Liver (tissue), 9 donors: ENCODE measurements around the gene DCPS. TPM values are rescaled to one million over a fixed set of nuclear protein-coding genes. Genes with fewer than 3 reads are reported as not detected.

ENCODE experiments used
- DNase-seq: peaks from one replicate; pipeline ENCODE4 v3.0.0-alpha.2; 2017; ENCODE audit warnings: low spot score
- H3K27ac ChIP-seq, 2 donors: one replicate each; pipeline ENCODE4 v1.7.0; 2013; ENCODE audit warnings: inconsistent platforms in 2 of 2, low read length in 2 of 2, control low read depth in 1 of 2, low read depth in 1 of 2, mild to moderate bottlenecking in 1 of 2
- H3K27me3 ChIP-seq, 4 donors: one replicate each; pipeline versions ENCODE4 v1.6.1 to v1.7.0; 2013; ENCODE audit warnings: low read length in 3 of 4, inconsistent platforms in 1 of 4, mild to moderate bottlenecking in 1 of 4, moderate library complexity in 1 of 4; ENCODE audit not compliant: control insufficient read depth in 4 of 4, insufficient read depth in 4 of 4
- H3K36me3 ChIP-seq, 4 donors: one replicate each; pipeline versions ENCODE4 v1.6.1 to v1.7.0; 2013; ENCODE audit warnings: low read length in 3 of 4, mild to moderate bottlenecking in 3 of 4, low read depth in 1 of 4, moderate library complexity in 1 of 4; ENCODE audit not compliant: control insufficient read depth in 4 of 4, insufficient read depth in 3 of 4
- H3K4me1 ChIP-seq, 4 donors: one replicate each; pipeline versions ENCODE4 v1.6.1 to v1.7.0; 2013; ENCODE audit warnings: low read length in 3 of 4, mild to moderate bottlenecking in 3 of 4, moderate library complexity in 1 of 4; ENCODE audit not compliant: control insufficient read depth in 4 of 4, insufficient read depth in 4 of 4
- H3K4me3 ChIP-seq, 3 donors: one replicate each; pipeline versions ENCODE4 v1.6.1 to v1.7.0; 2013; ENCODE audit warnings: low read length in 3 of 3, control low read depth in 1 of 3, low read depth in 1 of 3, mild to moderate bottlenecking in 1 of 3
- H3K9ac ChIP-seq, 2 donors: one replicate each; pipeline ENCODE4 v1.7.0; 2013; ENCODE audit warnings: low read length in 2 of 2, mild to moderate bottlenecking in 2 of 2, moderate library complexity in 2 of 2, control low read depth in 1 of 2, low read depth in 1 of 2
- H3K9me3 ChIP-seq, 4 donors: one replicate each; pipeline versions ENCODE4 v1.6.1 to v1.7.0; 2013; ENCODE audit warnings: low read length in 3 of 4; ENCODE audit not compliant: control insufficient read depth in 4 of 4
- EGR1 ChIP-seq, 2 donors: IDR thresholded peaks; 2 replicates each; pipeline ENCODE4 v1.6.1; 2016 to 2018; ENCODE audit warnings: antibody characterized with exemption in 2 of 2, low read depth in 2 of 2
- FOXA1 ChIP-seq: IDR thresholded peaks from 2 replicates; pipeline ENCODE4 v1.6.1; 2016; ENCODE audit warnings: antibody characterized with exemption
- FOXA2 ChIP-seq: IDR thresholded peaks from 2 replicates; pipeline ENCODE4 v1.6.1; 2016; ENCODE audit warnings: antibody characterized with exemption
- GABPA ChIP-seq, 2 donors: IDR thresholded peaks in 1 of 2; conservative IDR thresholded peaks in 1 of 2; 2 replicates each; pipeline ENCODE4 v1.6.1; 2016; ENCODE audit warnings: antibody characterized with exemption in 2 of 2, mild to moderate bottlenecking in 1 of 2, moderate library complexity in 1 of 2
- HNF4A ChIP-seq, 2 donors: conservative IDR thresholded peaks; 2 replicates each; pipeline ENCODE4 v1.6.1; 2016; ENCODE audit warnings: antibody characterized with exemption in 2 of 2, mild to moderate bottlenecking in 2 of 2
- HNF4G ChIP-seq: IDR thresholded peaks from 2 replicates; pipeline ENCODE4 v1.6.1; 2016; ENCODE audit warnings: antibody characterized with exemption
- JUND ChIP-seq, 2 donors: IDR thresholded peaks; 2 replicates each; pipeline ENCODE4 v1.6.1; 2016; ENCODE audit warnings: antibody characterized with exemption in 2 of 2
- MAX ChIP-seq: IDR thresholded peaks from 2 replicates; pipeline ENCODE4 v1.6.1; 2016; ENCODE audit warnings: antibody characterized with exemption
- NR2F2 ChIP-seq: IDR thresholded peaks from 2 replicates; pipeline ENCODE4 v1.6.1; 2016; ENCODE audit warnings: antibody characterized with exemption
- RAD21 ChIP-seq, 2 donors: IDR thresholded peaks; 2 replicates each; pipeline ENCODE4 v1.6.1; 2016; ENCODE audit warnings: antibody characterized with exemption in 2 of 2, mild to moderate bottlenecking in 2 of 2
- RXRA ChIP-seq, 2 donors: IDR thresholded peaks; 2 replicates each; pipeline ENCODE4 v1.6.1; 2017 to 2018; ENCODE audit warnings: antibody characterized with exemption in 2 of 2, mild to moderate bottlenecking in 1 of 2
- SP1 ChIP-seq: IDR thresholded peaks from 2 replicates; pipeline ENCODE4 v1.6.1; 2018; ENCODE audit warnings: antibody characterized with exemption, mild to moderate bottlenecking
- TAF1 ChIP-seq: conservative IDR thresholded peaks from 2 replicates; pipeline ENCODE4 v1.6.1; 2016; ENCODE audit warnings: antibody characterized with exemption, mild to moderate bottlenecking
- YY1 ChIP-seq: IDR thresholded peaks from 2 replicates; pipeline ENCODE4 v1.6.1; 2016; ENCODE audit warnings: antibody characterized with exemption, mild to moderate bottlenecking
- WGBS: extraction: QIAGEN DNeasy Blood & Tissue Kit; methylation state at CpG from one replicate; pipeline ENCODE4 v1.1.7; 2013; 5-methylcytosine and 5-hydroxymethylcytosine counted together
- polyA plus RNA-seq, 2 donors: library from polyadenylated mRNA; stranded (reverse) in 1 of 2; unstranded in 1 of 2; fragments of 200-250 nt in 1 of 2; fragments of >200 nt in 1 of 2; fragmentation: Nextera tagmentation in 1 of 2; extraction: Ambion mirVana in 1 of 2; gene quantifications; one replicate each; pipeline versions ENCODE4 v1.2.1 to v1.2.3, GENCODE V29; 2013 to 2015
- total RNA-seq, 2 donors: library from RNA; depleted of rRNA; stranded (reverse); fragments of >200 nt; gene quantifications; one replicate each; pipeline ENCODE4 v1.2.3, GENCODE V29; 2014
- TF ChIP-seq, protein P1 (sequence below): IDR thresholded peaks from 2 replicates; pipeline ENCODE4 v1.6.1; 2016; ENCODE audit warnings: antibody characterized with exemption, mild to moderate bottlenecking
- TF ChIP-seq, protein P2 (sequence below): fragments of 150-350 bp; IDR thresholded peaks from 2 replicates; pipeline ENCODE4 v1.5.1; 2017; ENCODE audit warnings: improper control_type of control experiment, low read depth, low read length; ENCODE audit not compliant: missing input control
- donor health status: healthy.
- donor health status: healthy.
- donor health status: healthy.
- donor health status: healthy.
- donor health status: healthy.

DCPS gene
- total and polyA plus RNA-seq, 4 donors = 5.6 to 61.0 (median 19.0) TPM

GRCh38 chr11:126361400-126361799 is 57.5 kb downstream of the DCPS start (continued):
- TF ChIP-seq, protein P1, sequence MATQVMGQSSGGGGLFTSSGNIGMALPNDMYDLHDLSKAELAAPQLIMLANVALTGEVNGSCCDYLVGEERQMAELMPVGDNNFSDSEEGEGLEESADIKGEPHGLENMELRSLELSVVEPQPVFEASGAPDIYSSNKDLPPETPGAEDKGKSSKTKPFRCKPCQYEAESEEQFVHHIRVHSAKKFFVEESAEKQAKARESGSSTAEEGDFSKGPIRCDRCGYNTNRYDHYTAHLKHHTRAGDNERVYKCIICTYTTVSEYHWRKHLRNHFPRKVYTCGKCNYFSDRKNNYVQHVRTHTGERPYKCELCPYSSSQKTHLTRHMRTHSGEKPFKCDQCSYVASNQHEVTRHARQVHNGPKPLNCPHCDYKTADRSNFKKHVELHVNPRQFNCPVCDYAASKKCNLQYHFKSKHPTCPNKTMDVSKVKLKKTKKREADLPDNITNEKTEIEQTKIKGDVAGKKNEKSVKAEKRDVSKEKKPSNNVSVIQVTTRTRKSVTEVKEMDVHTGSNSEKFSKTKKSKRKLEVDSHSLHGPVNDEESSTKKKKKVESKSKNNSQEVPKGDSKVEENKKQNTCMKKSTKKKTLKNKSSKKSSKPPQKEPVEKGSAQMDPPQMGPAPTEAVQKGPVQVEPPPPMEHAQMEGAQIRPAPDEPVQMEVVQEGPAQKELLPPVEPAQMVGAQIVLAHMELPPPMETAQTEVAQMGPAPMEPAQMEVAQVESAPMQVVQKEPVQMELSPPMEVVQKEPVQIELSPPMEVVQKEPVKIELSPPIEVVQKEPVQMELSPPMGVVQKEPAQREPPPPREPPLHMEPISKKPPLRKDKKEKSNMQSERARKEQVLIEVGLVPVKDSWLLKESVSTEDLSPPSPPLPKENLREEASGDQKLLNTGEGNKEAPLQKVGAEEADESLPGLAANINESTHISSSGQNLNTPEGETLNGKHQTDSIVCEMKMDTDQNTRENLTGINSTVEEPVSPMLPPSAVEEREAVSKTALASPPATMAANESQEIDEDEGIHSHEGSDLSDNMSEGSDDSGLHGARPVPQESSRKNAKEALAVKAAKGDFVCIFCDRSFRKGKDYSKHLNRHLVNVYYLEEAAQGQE = no peak

GRCh38 chr11:126362879-126363655 is 59.2 kb downstream of the DCPS start:
- TF ChIP-seq, protein P2, sequence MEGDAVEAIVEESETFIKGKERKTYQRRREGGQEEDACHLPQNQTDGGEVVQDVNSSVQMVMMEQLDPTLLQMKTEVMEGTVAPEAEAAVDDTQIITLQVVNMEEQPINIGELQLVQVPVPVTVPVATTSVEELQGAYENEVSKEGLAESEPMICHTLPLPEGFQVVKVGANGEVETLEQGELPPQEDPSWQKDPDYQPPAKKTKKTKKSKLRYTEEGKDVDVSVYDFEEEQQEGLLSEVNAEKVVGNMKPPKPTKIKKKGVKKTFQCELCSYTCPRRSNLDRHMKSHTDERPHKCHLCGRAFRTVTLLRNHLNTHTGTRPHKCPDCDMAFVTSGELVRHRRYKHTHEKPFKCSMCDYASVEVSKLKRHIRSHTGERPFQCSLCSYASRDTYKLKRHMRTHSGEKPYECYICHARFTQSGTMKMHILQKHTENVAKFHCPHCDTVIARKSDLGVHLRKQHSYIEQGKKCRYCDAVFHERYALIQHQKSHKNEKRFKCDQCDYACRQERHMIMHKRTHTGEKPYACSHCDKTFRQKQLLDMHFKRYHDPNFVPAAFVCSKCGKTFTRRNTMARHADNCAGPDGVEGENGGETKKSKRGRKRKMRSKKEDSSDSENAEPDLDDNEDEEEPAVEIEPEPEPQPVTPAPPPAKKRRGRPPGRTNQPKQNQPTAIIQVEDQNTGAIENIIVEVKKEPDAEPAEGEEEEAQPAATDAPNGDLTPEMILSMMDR = no peak
- no peak for TF ChIP-seq MAX
- no peak for TF ChIP-seq SP1
- TF ChIP-seq EGR1 (IDR thresholded peaks at IDR 0.05; ENCODE audit: low read depth in 2 of 2) = no peak
- TF ChIP-seq RXRA (IDR thresholded peaks at IDR 0.05) = no peak
- no peak for TF ChIP-seq JUND (IDR thresholded peaks at IDR 0.05)
- TF ChIP-seq, protein P1 = no peak
- no peak for TF ChIP-seq YY1
- no peak for TF ChIP-seq FOXA2
- no peak for TF ChIP-seq TAF1
- no peak for TF ChIP-seq HNF4A (conservative IDR thresholded peaks at IDR 0.05)
- no peak for TF ChIP-seq HNF4G
- TF ChIP-seq RAD21 (IDR thresholded peaks at IDR 0.05) = no peak
- TF ChIP-seq GABPA (IDR thresholded peaks at IDR 0.05 in 1 of 2, conservative IDR thresholded peaks at IDR 0.05 in 1 of 2) = no peak
- TF ChIP-seq NR2F2 = no peak
- TF ChIP-seq FOXA1 = no peak
- Histone ChIP-seq H3K27ac (peak overlapping the region in 1 of 2 donors; percentile 45), H3K9me3 (no peaks in the 10 kb centered on the region), H3K4me1 (peaks cover 9 to 16% (median 13%) of the 10 kb centered on the region in 4 donors), H3K36me3 (no peaks in the 10 kb centered on the region), H3K27me3 (no peaks in the 10 kb centered on the region), H3K9ac (no peak overlapping the region), H3K4me3 (no peak overlapping the region)
- WGBS = 83% methylated on average over 9 of the region's 9 CpGs
- DNase-seq = no peak
